ENCODE results near the gene SYT2.

DNA sequence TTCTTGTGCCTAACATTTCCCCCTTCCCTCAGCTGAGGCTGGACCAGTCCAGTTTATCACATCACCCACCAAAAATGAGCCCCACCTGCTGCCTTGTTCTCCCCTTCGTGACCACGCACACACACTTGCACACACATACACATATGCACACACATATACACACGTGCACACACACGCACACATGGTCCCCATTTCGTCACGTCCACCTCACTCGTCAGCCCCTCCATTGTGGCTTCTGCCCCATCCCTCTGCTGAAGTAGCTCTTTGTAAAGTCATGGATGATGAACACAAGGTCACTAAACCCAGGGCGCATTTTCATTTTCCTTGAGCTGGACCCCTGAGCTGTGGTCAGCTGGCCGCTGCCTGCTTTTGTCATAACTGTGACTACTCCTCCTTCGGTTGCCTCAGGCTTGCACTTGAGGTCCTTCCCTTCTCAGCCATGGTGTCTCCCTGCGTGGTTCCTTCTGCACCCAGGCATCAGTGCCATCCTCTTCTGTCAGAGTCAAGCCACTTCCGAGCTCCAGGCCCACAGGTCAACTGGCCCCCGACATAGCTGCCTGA is 93.8 kb downstream of the SYT2 start:
- TF ChIP-seq, protein P1, sequence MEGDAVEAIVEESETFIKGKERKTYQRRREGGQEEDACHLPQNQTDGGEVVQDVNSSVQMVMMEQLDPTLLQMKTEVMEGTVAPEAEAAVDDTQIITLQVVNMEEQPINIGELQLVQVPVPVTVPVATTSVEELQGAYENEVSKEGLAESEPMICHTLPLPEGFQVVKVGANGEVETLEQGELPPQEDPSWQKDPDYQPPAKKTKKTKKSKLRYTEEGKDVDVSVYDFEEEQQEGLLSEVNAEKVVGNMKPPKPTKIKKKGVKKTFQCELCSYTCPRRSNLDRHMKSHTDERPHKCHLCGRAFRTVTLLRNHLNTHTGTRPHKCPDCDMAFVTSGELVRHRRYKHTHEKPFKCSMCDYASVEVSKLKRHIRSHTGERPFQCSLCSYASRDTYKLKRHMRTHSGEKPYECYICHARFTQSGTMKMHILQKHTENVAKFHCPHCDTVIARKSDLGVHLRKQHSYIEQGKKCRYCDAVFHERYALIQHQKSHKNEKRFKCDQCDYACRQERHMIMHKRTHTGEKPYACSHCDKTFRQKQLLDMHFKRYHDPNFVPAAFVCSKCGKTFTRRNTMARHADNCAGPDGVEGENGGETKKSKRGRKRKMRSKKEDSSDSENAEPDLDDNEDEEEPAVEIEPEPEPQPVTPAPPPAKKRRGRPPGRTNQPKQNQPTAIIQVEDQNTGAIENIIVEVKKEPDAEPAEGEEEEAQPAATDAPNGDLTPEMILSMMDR (conservative IDR thresholded peaks at IDR 0.05 in 1 of 2, IDR thresholded peaks at IDR 0.05 in 1 of 2; ENCODE audit: low read depth in 1 of 2, low read length in 2 of 2) = no peak
- TF ChIP-seq EZH2 (IDR thresholded peaks at IDR 0.05; ENCODE audit: low read length, missing control alignments) = no peak
